Measurements from ENCODE around the gene VAMP8.
A peak's percentile ranks its signal among the peaks of the same experiment; 100 is the strongest.
"Not testable (repeated sequence)": the region's sequence is repeated elsewhere in the genome, so short reads cannot be mapped to it uniquely, and the experiment has no call there.

VAMP8 gene

GRCh38 chr2:85601771-85602475 lies 24.5 kb downstream of the VAMP8 start:
- no peak for TF ChIP-seq CTCF (IDR thresholded peaks at IDR 0.05; ENCODE audit: extremely low read depth, missing control alignments)
- peak; percentile 49 for DNase-seq (ENCODE audit: low spot score)

GRCh38 chr2:85602476-85603234 lies 25.3 kb downstream of the VAMP8 start, which contains the start of gene TMEM150A:
TSS of gene TMEM150A (minus strand) at chr2:85602698. CDS start at chr2:85601948, 750 bp downstream.
- peak; percentile 96 for DNase-seq (ENCODE audit: low spot score)
- TF ChIP-seq CTCF (IDR thresholded peaks at IDR 0.05; ENCODE audit: extremely low read depth, missing control alignments) = no peak

GRCh38 chr2:85604133-85604444 lies 26.7 kb downstream of the VAMP8 start:
- not testable (repeated sequence) for DNase-seq (ENCODE audit: low spot score)

GRCh38 chr2:85604568-85605339 lies 27.4 kb downstream of the VAMP8 start:
- no peak for TF ChIP-seq CTCF (IDR thresholded peaks at IDR 0.05; ENCODE audit: extremely low read depth, missing control alignments)
- DNase-seq (ENCODE audit: low spot score) = no peak

- no peak for DNase-seq (ENCODE audit: low spot score)
- TF ChIP-seq CTCF (IDR thresholded peaks at IDR 0.05; ENCODE audit: extremely low read depth, missing control alignments) = no peak
Observed at GRCh38 chr2:85605406-85606115, 28.2 kb downstream of the VAMP8 start.

- no peak for DNase-seq (ENCODE audit: low spot score)
- no peak for TF ChIP-seq CTCF (IDR thresholded peaks at IDR 0.05; ENCODE audit: extremely low read depth, missing control alignments)
Observed at GRCh38 chr2:85606116-85606455, 28.7 kb downstream of the VAMP8 start.

- no peak for TF ChIP-seq CTCF (IDR thresholded peaks at IDR 0.05; ENCODE audit: extremely low read depth, missing control alignments)
- DNase-seq (ENCODE audit: low spot score) = no peak
Observed at GRCh38 chr2:85607268-85608215, 30.2 kb downstream of the VAMP8 start.
